ENCODE data around the gene CCNB1IP1.

- no peak for TF ChIP-seq CTCF (IDR thresholded peaks at IDR 0.05)
- TF ChIP-seq POLR2A (IDR thresholded peaks at IDR 0.05) = no peak
These were observed 42.4 kb upstream of the CCNB1IP1 start for GRCh38 chr14:20375471-20375870.

Measured in breast epithelium (tissue), 3 donors.